ENCODE data around the gene ZBTB24.

Gene ZBTB24

GRCh38 chr6:109498052-109498451 is 15.0 kb upstream of the ZBTB24 start:
- no peak for DNase-seq

- no peak for DNase-seq
Observed at GRCh38 chr6:109496036-109496772, 13.2 kb upstream of the ZBTB24 start.

- DNase-seq: no peak
Observed at GRCh38 chr6:109493865-109494264, 10.8 kb upstream of the ZBTB24 start.

- DNase-seq: peak; percentile 67
Observed at GRCh38 chr6:109491207-109491938, 8.4 kb upstream of the ZBTB24 start.

GRCh38 chr6:109490713-109491112 is 7.7 kb upstream of the ZBTB24 start:
- DNase-seq: no peak

GRCh38 chr6:109488001-109488400 is 5.0 kb upstream of the ZBTB24 start:
- no peak for DNase-seq

GRCh38 chr6:109486068-109486467 is 3.0 kb upstream of the ZBTB24 start:
- no peak for DNase-seq

GRCh38 chr6:109485266-109485935 is 2.4 kb upstream of the ZBTB24 start:
- DNase-seq: no peak

- no peak for DNase-seq
Observed at GRCh38 chr6:109484122-109484521, 1.1 kb upstream of the ZBTB24 start.

GRCh38 chr6:109483735-109484057 is 677 bp upstream of the ZBTB24 start:
- no peak for DNase-seq

GRCh38 chr6:109480993-109481480 is 2.0 kb downstream of the ZBTB24 start:
- DNase-seq: no peak

- DNase-seq: no peak
Observed at GRCh38 chr6:109478841-109479624, 4.0 kb downstream of the ZBTB24 start.

GRCh38 chr6:109478222-109478805 is 4.7 kb downstream of the ZBTB24 start:
- DNase-seq: no peak

- no peak for DNase-seq
Observed at GRCh38 chr6:109477725-109478124, 5.3 kb downstream of the ZBTB24 start.

- DNase-seq: no peak
Observed at GRCh38 chr6:109477184-109477583, 5.8 kb downstream of the ZBTB24 start.

- no peak for DNase-seq
Observed at GRCh38 chr6:109475625-109476024, 7.4 kb downstream of the ZBTB24 start.

- no peak for DNase-seq
Observed at GRCh38 chr6:109474995-109475394, 8.0 kb downstream of the ZBTB24 start.

- DNase-seq: no peak
Observed at GRCh38 chr6:109473120-109473519, 9.9 kb downstream of the ZBTB24 start.

- no peak for DNase-seq
Observed at GRCh38 chr6:109472132-109472995, 10.7 kb downstream of the ZBTB24 start.

- DNase-seq: no peak
Observed at GRCh38 chr6:109471105-109471810, 11.8 kb downstream of the ZBTB24 start.

GRCh38 chr6:109469591-109470189 is 13.3 kb downstream of the ZBTB24 start:
- DNase-seq: no peak
